PC-3 (cell line): Measurements from ENCODE around the gene RANBP10. TPM values are rescaled to one million over a fixed set of nuclear protein-coding genes. Genes with fewer than 3 reads are reported as not detected.

Experiments
- ATAC-seq: fragments of 200-7000 bp; cut with Tn5 transposase; 2 replicates; pipeline ENCODE4 v1.9.1; 2020; ENCODE audit warnings: mild to moderate bottlenecking, moderate library complexity
- BruUV-seq: library from RNA; stranded (reverse); fragments of 400-500 nt; replicated peaks from 2 replicates; lab custom pipeline; 2021; lab: Mats Ljungman, UMichigan
- CTCF ChIA-PET: fragments of 300-600 bp; sonication (Branson Sonifier 250); formaldehyde crosslinking; loops from one replicate; lab custom pipeline; 2022; ENCODE audit warnings: antibody characterized with exemption; lab: Charles Lee
- POLR2A ChIA-PET: fragments of 300-600 bp; sonication (Branson Sonifier 250); formaldehyde crosslinking; loops from one replicate; lab custom pipeline; 2022; ENCODE audit warnings: antibody characterized with exemption; ENCODE audit not compliant: unreplicated experiment; lab: Charles Lee
- DNase-seq: peaks from one replicate; pipeline ENCODE4 v3.0.0-alpha.2; 2015
- H2AFZ ChIP-seq: fragments of 300-600 bp; sonication (generic); 2 replicates; pipeline ENCODE4 v1.6.0; 2016; ENCODE audit warnings: antibody characterized with exemption, low read length
- H3F3A ChIP-seq: fragments of 300-600 bp; sonication (generic); one replicate; pipeline ENCODE4 v1.6.0; 2017; ENCODE audit warnings: antibody characterized with exemption, low read length, control low read depth, mild to moderate bottlenecking; ENCODE audit not compliant: unreplicated experiment
- H3K27ac ChIP-seq: fragments of 300-600 bp; sonication (generic); 2 replicates; pipeline ENCODE4 v1.5.1; 2016; ENCODE audit warnings: mild to moderate bottlenecking, low read length
- H3K27me3 ChIP-seq: fragments of 300-600 bp; sonication (generic); 2 replicates; pipeline ENCODE4 v1.6.1; 2016; ENCODE audit warnings: low read length, mixed read lengths
- H3K36me3 ChIP-seq: fragments of 300-600 bp; sonication (generic); 2 replicates; pipeline ENCODE4 v1.6.1; 2016; ENCODE audit warnings: low read depth, mixed run types, low read length, mixed read lengths
- H3K4me1 ChIP-seq: fragments of 300-600 bp; sonication (generic); 2 replicates; pipeline ENCODE4 v1.5.1; 2016; ENCODE audit warnings: low read length; ENCODE audit not compliant: insufficient read depth
- H3K4me2 ChIP-seq: fragments of 300-600 bp; sonication (generic); 2 replicates; pipeline ENCODE4 v1.6.0; 2016; ENCODE audit warnings: low read length
- H3K4me3 ChIP-seq: fragments of 300-600 bp; sonication (generic); 2 replicates; pipeline ENCODE4 v1.5.1; 2016; ENCODE audit warnings: mild to moderate bottlenecking, low read length, mixed read lengths
- H3K79me2 ChIP-seq: fragments of 300-600 bp; sonication (generic); 2 replicates; pipeline ENCODE4 v1.6.1; 2017; ENCODE audit warnings: low read length, mixed read lengths
- H3K9ac ChIP-seq: fragments of 300-600 bp; sonication (generic); 2 replicates; pipeline ENCODE4 v1.6.0; 2016; ENCODE audit warnings: mild to moderate bottlenecking, low read length
- H3K9me2 ChIP-seq: fragments of 300-600 bp; sonication (generic); replicated peaks from 2 replicates; pipeline ENCODE4 v1.6.1; 2016; ENCODE audit warnings: mixed run types, low read length, mixed read lengths
- H3K9me3 ChIP-seq: fragments of 300-600 bp; sonication (generic); 2 replicates; pipeline ENCODE4 v1.6.1; 2016; ENCODE audit warnings: low read length, mixed read lengths
- H4K20me1 ChIP-seq: fragments of 300-600 bp; sonication (generic); 2 replicates; pipeline ENCODE4 v1.6.1; 2016; ENCODE audit warnings: low read length, mixed read lengths
- EZH2 ChIP-seq: fragments of 300-600 bp; sonication (generic); IDR thresholded peaks from one replicate; pipeline ENCODE4 v1.6.1; 2017; ENCODE audit warnings: antibody characterized with exemption, mild to moderate bottlenecking, low read length; ENCODE audit not compliant: unreplicated experiment
- EZH2phosphoT487 ChIP-seq: fragments of 300-600 bp; sonication (generic); IDR thresholded peaks from 2 replicates; pipeline ENCODE4 v1.6.1; 2018; ENCODE audit warnings: mild to moderate bottlenecking, antibody characterized with exemption, low read length, borderline replicate concordance
- intact Hi-C: fragments of 100-400 bp; cut with micrococcal nuclease; formaldehyde crosslinking; loops from 2 replicates; pipeline ENCODE4 v1.9.0; 2023
- total RNA-seq: library from RNA; depleted of rRNA; stranded (reverse); fragments of >200 nt; gene quantifications from 2 replicates; pipeline ENCODE4 v1.2.3, GENCODE V29; 2014
- TF ChIP-seq, protein P1 (sequence below): fragments of 300-600 bp; sonication (generic); conservative IDR thresholded peaks from 2 replicates; pipeline ENCODE4 v1.5.1; 2017; ENCODE audit warnings: antibody characterized with exemption, low read depth, mild to moderate bottlenecking, low read length

Gene RANBP10
- total RNA-seq, 1 experiment from 2014 or later = 5.5 TPM

DNA sequence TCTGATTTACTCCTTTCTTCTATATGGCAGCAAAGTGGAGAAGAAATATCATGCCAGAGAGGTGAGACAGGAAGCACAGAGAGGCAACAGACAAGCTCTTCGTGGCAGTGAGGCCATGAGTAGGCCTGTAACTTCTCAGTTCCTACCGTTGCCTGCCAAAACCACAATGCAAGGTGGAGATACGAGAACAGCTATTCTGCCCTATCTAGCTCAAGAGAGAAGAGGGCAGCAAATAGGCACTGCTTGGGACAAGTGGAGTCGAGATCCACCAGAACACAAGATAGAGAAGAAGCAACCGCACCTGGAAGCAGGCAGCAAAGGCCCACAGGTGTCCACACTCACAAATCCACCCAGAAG, 24.8 kb downstream of the RANBP10 start:
- CTCF ChIA-PET = no interaction called here
- DNase-seq = no peak

DNA sequence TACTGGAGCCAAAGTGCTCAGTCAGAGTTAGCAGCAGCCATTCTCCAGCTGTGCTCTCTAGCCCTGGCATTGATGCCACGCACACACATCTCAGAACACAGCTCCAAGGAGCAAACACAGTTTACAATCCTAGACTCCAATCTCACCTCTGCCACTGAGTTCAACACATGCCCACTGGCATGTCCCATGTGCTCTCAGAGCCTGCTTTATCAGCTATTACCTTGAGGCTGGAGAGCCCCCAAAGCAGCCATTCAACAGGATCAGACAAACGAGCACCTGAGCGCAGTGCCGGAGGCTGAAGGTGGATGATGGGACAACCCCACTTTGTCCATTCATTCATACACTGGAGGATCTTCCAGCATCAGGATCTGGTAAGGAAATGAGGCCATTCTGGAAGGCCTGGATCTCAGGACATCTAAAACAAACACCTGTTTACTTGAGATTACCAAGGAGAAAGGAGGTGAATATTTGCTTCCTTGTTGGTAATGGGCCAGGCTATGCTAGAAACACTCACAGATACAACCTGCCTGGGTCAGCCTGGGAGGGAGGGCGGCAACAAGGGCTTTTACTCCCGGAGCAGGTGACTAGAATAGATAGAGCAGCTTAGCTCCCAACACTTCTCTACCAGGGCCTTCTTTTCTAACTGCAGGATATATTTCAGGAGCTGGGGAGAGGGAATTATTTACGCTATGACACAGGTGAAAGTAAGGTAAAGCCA, 25.4 kb downstream of the RANBP10 start:
- Histone ChIP-seq H3K9ac (no peak overlapping the region), H3K9me3 (no peaks in the 10 kb centered on the region), H2AFZ (no peak overlapping the region), H3K79me2 (peaks cover 2% of the 10 kb centered on the region; the same call in 1 of the 2 replicates), H3K4me2 (no peak overlapping the region), H4K20me1 (no peaks in the 10 kb centered on the region), H3K4me1 (no peaks in the 10 kb centered on the region), H3K36me3 (no peaks in the 10 kb centered on the region), H3K27me3 (no peaks in the 10 kb centered on the region), H3F3A (no peaks in the 10 kb centered on the region), H3K9me2 (no peaks in the 10 kb centered on the region), H3K27ac (no peak overlapping the region), H3K4me3 (no peak overlapping the region)
- ChIA-PET POLR2A (no interaction called here), CTCF (no interaction called here)
- DNase-seq (no peak), ATAC-seq (no peak)
- no peak for TF ChIP-seq EZH2phosphoT487
- TF ChIP-seq, protein P1, sequence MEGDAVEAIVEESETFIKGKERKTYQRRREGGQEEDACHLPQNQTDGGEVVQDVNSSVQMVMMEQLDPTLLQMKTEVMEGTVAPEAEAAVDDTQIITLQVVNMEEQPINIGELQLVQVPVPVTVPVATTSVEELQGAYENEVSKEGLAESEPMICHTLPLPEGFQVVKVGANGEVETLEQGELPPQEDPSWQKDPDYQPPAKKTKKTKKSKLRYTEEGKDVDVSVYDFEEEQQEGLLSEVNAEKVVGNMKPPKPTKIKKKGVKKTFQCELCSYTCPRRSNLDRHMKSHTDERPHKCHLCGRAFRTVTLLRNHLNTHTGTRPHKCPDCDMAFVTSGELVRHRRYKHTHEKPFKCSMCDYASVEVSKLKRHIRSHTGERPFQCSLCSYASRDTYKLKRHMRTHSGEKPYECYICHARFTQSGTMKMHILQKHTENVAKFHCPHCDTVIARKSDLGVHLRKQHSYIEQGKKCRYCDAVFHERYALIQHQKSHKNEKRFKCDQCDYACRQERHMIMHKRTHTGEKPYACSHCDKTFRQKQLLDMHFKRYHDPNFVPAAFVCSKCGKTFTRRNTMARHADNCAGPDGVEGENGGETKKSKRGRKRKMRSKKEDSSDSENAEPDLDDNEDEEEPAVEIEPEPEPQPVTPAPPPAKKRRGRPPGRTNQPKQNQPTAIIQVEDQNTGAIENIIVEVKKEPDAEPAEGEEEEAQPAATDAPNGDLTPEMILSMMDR = no peak
- TF ChIP-seq EZH2 = no peak
- intact Hi-C loops = no loop called here
- no TSS peak for BruUV-seq

More for the DNA sequence above, 24.8 kb downstream of the RANBP10 start:
- no peak for TF ChIP-seq EZH2
- TF ChIP-seq, protein P1 = no peak
- TF ChIP-seq EZH2phosphoT487 = no peak
- no peaks in the 10 kb centered on the region for H3K9me3 ChIP-seq
- no peak for ATAC-seq
- no peak overlapping the region for H3K9ac ChIP-seq
- H3K4me3 ChIP-seq = no peak overlapping the region
- no peak overlapping the region for H2AFZ ChIP-seq
- H3K79me2 ChIP-seq = peaks cover 2% of the 10 kb centered on the region; the same call in 1 of the 2 replicates
- no peaks in the 10 kb centered on the region for H3K4me1 ChIP-seq
- H3K27ac ChIP-seq = no peak overlapping the region
- no peaks in the 10 kb centered on the region for H3K9me2 ChIP-seq
- no peaks in the 10 kb centered on the region for H3K36me3 ChIP-seq
- no peaks in the 10 kb centered on the region for H3K27me3 ChIP-seq
- POLR2A ChIA-PET = no interaction called here
- H3F3A ChIP-seq = no peaks in the 10 kb centered on the region
- H3K4me2 ChIP-seq = no peak overlapping the region
- intact Hi-C loops = no loop called here
- no TSS peak for BruUV-seq
- no peaks in the 10 kb centered on the region for H4K20me1 ChIP-seq
